Measurements from ENCODE around the gene CDHR2.
A peak's percentile ranks its signal among the peaks of the same experiment; 100 is the strongest.

The CDHR2 gene

GRCh38 chr5:176619569-176620332 lies 70.6 kb downstream of the CDHR2 start:
- no peak for DNase-seq (ENCODE audit: low spot score)

GRCh38 chr5:176620333-176620981 lies 71.3 kb downstream of the CDHR2 start:
- DNase-seq (ENCODE audit: low spot score): no peak

GRCh38 chr5:176621661-176622079 lies 72.5 kb downstream of the CDHR2 start:
- DNase-seq (ENCODE audit: low spot score): no peak

- DNase-seq (ENCODE audit: low spot score): no peak
These were observed 75.0 kb downstream of the CDHR2 start for GRCh38 chr5:176624142-176624541.

GRCh38 chr5:176624938-176625337 lies 75.8 kb downstream of the CDHR2 start:
- DNase-seq (ENCODE audit: low spot score): no peak

GRCh38 chr5:176625512-176625911 lies 76.4 kb downstream of the CDHR2 start:
- no peak for DNase-seq (ENCODE audit: low spot score)

- DNase-seq (ENCODE audit: low spot score): peak; percentile 28
These were observed 77.1 kb downstream of the CDHR2 start for GRCh38 chr5:176625966-176626875.

GRCh38 chr5:176626876-176627236 lies 77.7 kb downstream of the CDHR2 start:
- no peak for DNase-seq (ENCODE audit: low spot score)

GRCh38 chr5:176627582-176627981 lies 78.4 kb downstream of the CDHR2 start:
- DNase-seq (ENCODE audit: low spot score): no peak

GRCh38 chr5:176628406-176629228 lies 79.5 kb downstream of the CDHR2 start:
- DNase-seq (ENCODE audit: low spot score): peak; percentile 69

GRCh38 chr5:176629317-176629852 lies 80.2 kb downstream of the CDHR2 start:
- no peak for DNase-seq (ENCODE audit: low spot score)

GRCh38 chr5:176629853-176630680 lies 80.9 kb downstream of the CDHR2 start, which contains the start of the genes EIF4E1B and SNCB:
Gene EIF4E1B, plus strand, starts transcription at chr5:176630675. Its CDS starts 12,113 bp downstream, at chr5:176642788.
Gene SNCB, minus strand, starts transcription at chr5:176630534. Its CDS starts 880 bp downstream, at chr5:176629654.
- DNase-seq (ENCODE audit: low spot score): peak; percentile 42

- no peak for DNase-seq (ENCODE audit: low spot score)
These were observed 81.6 kb downstream of the CDHR2 start for GRCh38 chr5:176630681-176631222.

- DNase-seq (ENCODE audit: low spot score): no peak
These were observed 82.5 kb downstream of the CDHR2 start for GRCh38 chr5:176631383-176632200.

GRCh38 chr5:176632745-176633144 lies 83.6 kb downstream of the CDHR2 start:
- no peak for DNase-seq (ENCODE audit: low spot score)

- DNase-seq (ENCODE audit: low spot score): no peak
These were observed 84.5 kb downstream of the CDHR2 start for GRCh38 chr5:176633598-176633997.

- no peak for DNase-seq (ENCODE audit: low spot score)
These were observed 87.3 kb downstream of the CDHR2 start for GRCh38 chr5:176636426-176636825.

- no peak for DNase-seq (ENCODE audit: low spot score)
These were observed 88.4 kb downstream of the CDHR2 start for GRCh38 chr5:176637556-176637955.

- DNase-seq (ENCODE audit: low spot score): no peak
These were observed 89.3 kb downstream of the CDHR2 start for GRCh38 chr5:176638437-176638836.
